Smooth muscle cell (in vitro differentiated cells): Measurements from ENCODE around the gene CD96. TPM values are rescaled to one million over a fixed set of nuclear protein-coding genes. Genes with fewer than 3 reads are reported as not detected.

ENCODE experiments used
- DNase-seq: peaks from one replicate; lab custom pipeline; 2025; ENCODE audit not compliant: unreplicated experiment; lab: John Stamatoyannopoulos, UW
- H2AFZ ChIP-seq: fragments of 200-600 bp; sonication (generic); 2 replicates; pipeline ENCODE4 v1.6.0; 2016; ENCODE audit warnings: antibody characterized with exemption, low read depth, mild to moderate bottlenecking
- H3F3A ChIP-seq: fragments of 200-600 bp; sonication (generic); 2 replicates; pipeline ENCODE4 v1.6.0; 2017; ENCODE audit warnings: antibody characterized with exemption, low read depth
- H3K27ac ChIP-seq: fragments of 200-600 bp; sonication (generic); 2 replicates; pipeline ENCODE4 v1.5.1; 2016; ENCODE audit warnings: low read depth, mild to moderate bottlenecking
- H3K27me3 ChIP-seq: fragments of 200-600 bp; sonication (generic); 2 replicates; pipeline ENCODE4 v1.6.1; 2016; ENCODE audit warnings: low read depth, mild to moderate bottlenecking
- H3K36me3 ChIP-seq: fragments of 200-600 bp; sonication (generic); 2 replicates; pipeline ENCODE4 v1.5.1; 2016; ENCODE audit warnings: low read depth
- H3K4me1 ChIP-seq: fragments of 200-600 bp; sonication (generic); 2 replicates; pipeline ENCODE4 v1.5.1; 2016; ENCODE audit warnings: low read depth
- H3K4me2 ChIP-seq: fragments of 200-600 bp; sonication (generic); 2 replicates; pipeline ENCODE4 v1.6.0; 2016; ENCODE audit warnings: mild to moderate bottlenecking
- H3K4me3 ChIP-seq: fragments of 200-600 bp; sonication (generic); 2 replicates; pipeline ENCODE4 v1.5.1; 2016; ENCODE audit warnings: mild to moderate bottlenecking
- H3K79me2 ChIP-seq: fragments of 200-600 bp; sonication (generic); 2 replicates; pipeline ENCODE4 v1.6.0; 2016; ENCODE audit warnings: low read depth, mild to moderate bottlenecking
- H3K9ac ChIP-seq: fragments of 200-600 bp; sonication (generic); 2 replicates; pipeline ENCODE4 v1.6.0; 2016; ENCODE audit warnings: low read depth
- H3K9me3 ChIP-seq: fragments of 200-600 bp; sonication (generic); replicated peaks from 2 replicates; pipeline ENCODE4 v1.5.1; 2016; ENCODE audit warnings: low read depth
- H4K20me1 ChIP-seq: fragments of 200-600 bp; sonication (generic); 2 replicates; pipeline ENCODE4 v1.6.0; 2016; ENCODE audit warnings: low read depth
- CTCF ChIP-seq: fragments of 200-600 bp; sonication (generic); IDR thresholded peaks from 2 replicates; pipeline ENCODE4 v1.5.1; 2017; ENCODE audit warnings: borderline replicate concordance, mild to moderate bottlenecking, antibody characterized with exemption; ENCODE audit not compliant: insufficient read depth, poor library complexity, severe bottlenecking
- WGBS: methylation state at CpG from one replicate; pipeline ENCODE4 v1.1.7; 2016; ENCODE audit warnings: low lambda C conversion rate; 5-methylcytosine and 5-hydroxymethylcytosine counted together
- polyA plus RNA-seq: library from polyadenylated mRNA; unstranded; fragments of >200 nt; fragmentation: Nextera tagmentation; extraction: Ambion mirVana; gene quantifications from 2 replicates; pipeline ENCODE4 v1.2.1, GENCODE V29; 2016
- total RNA-seq: library from RNA; depleted of rRNA; stranded (reverse); fragments of >200 nt; gene quantifications from 2 replicates; pipeline ENCODE4 v1.2.3, GENCODE V29; 2014

CD96 gene
- total and polyA plus RNA-seq, 2 experiments from 2014 or later, result 0.09 to 0.46 TPM

GRCh38 chr3:111498022-111498421, 44.0 kb upstream of the CD96 start:
- Histone ChIP-seq H3K9me3 (no peaks in the 10 kb centered on the region), H3K27ac (no peak overlapping the region), H3K9ac (no peak overlapping the region), H3K4me1 (no peaks in the 10 kb centered on the region), H3K27me3 (no peaks in the 10 kb centered on the region), H3K4me3 (no peak overlapping the region), H2AFZ (no peak overlapping the region), H3K79me2 (no peaks in the 10 kb centered on the region), H4K20me1 (no peaks in the 10 kb centered on the region), H3K36me3 (no peaks in the 10 kb centered on the region), H3F3A (no peaks in the 10 kb centered on the region), H3K4me2 (no peak overlapping the region)
- TF ChIP-seq CTCF, result no peak
- no peak for DNase-seq
- 97% methylated on average over 3 of the region's 3 CpGs for whole genome bisulfite sequencing

GRCh38 chr3:111506435-111506834, 35.6 kb upstream of the CD96 start:
- Histone ChIP-seq H3K9ac (no peak overlapping the region), H3K4me2 (no peak overlapping the region), H3K36me3 (no peaks in the 10 kb centered on the region), H3K9me3 (no peaks in the 10 kb centered on the region), H3K4me3 (no peak overlapping the region), H3K4me1 (peaks cover 6% of the 10 kb centered on the region), H3F3A (no peaks in the 10 kb centered on the region), H2AFZ (no peak overlapping the region), H3K27me3 (no peaks in the 10 kb centered on the region), H3K27ac (no peak overlapping the region), H3K79me2 (no peaks in the 10 kb centered on the region), H4K20me1 (no peaks in the 10 kb centered on the region)
- DNase-seq, result no peak
- WGBS, result 88% methylated on average over 1 of the region's 1 CpG
- no peak for TF ChIP-seq CTCF

- H2AFZ ChIP-seq, result no peak overlapping the region
- H3K4me1 ChIP-seq, result peaks cover 6% of the 10 kb centered on the region
- 99% methylated on average over 4 of the region's 4 CpGs for WGBS
- no peaks in the 10 kb centered on the region for H3K79me2 ChIP-seq
- no peak overlapping the region for H3K4me2 ChIP-seq
- H3K27me3 ChIP-seq, result no peaks in the 10 kb centered on the region
- H3K9ac ChIP-seq, result no peak overlapping the region
- no peak for DNase-seq
- no peak overlapping the region for H3K27ac ChIP-seq
- H3K4me3 ChIP-seq, result no peak overlapping the region
- H3K9me3 ChIP-seq, result no peaks in the 10 kb centered on the region
- H3F3A ChIP-seq, result no peaks in the 10 kb centered on the region
- TF ChIP-seq CTCF, result no peak
- H3K36me3 ChIP-seq, result no peaks in the 10 kb centered on the region
- no peaks in the 10 kb centered on the region for H4K20me1 ChIP-seq
These were observed 32.7 kb upstream of the CD96 start for GRCh38 chr3:111509308-111509707.

GRCh38 chr3:111517801-111518200, 24.2 kb upstream of the CD96 start:
- no peaks in the 10 kb centered on the region for H3K36me3 ChIP-seq
- H3F3A ChIP-seq, result peaks cover 7% of the 10 kb centered on the region
- no peak overlapping the region for H3K9ac ChIP-seq
- no peaks in the 10 kb centered on the region for H3K79me2 ChIP-seq
- no peaks in the 10 kb centered on the region for H4K20me1 ChIP-seq
- H3K4me3 ChIP-seq, result no peak overlapping the region
- H3K27ac ChIP-seq, result peak overlapping the region; percentile 17
- DNase-seq, result no peak
- peaks cover 13% of the 10 kb centered on the region for H3K4me1 ChIP-seq
- WGBS, result 49% methylated on average over 4 of the region's 4 CpGs
- H3K9me3 ChIP-seq, result no peaks in the 10 kb centered on the region
- peak overlapping the region; percentile 64 for H2AFZ ChIP-seq
- TF ChIP-seq CTCF, result no peak
- H3K27me3 ChIP-seq, result no peaks in the 10 kb centered on the region
- peak overlapping the region; percentile 46 for H3K4me2 ChIP-seq
